ENCODE data around the gene TMEM198.
A peak's percentile ranks its signal among the peaks of the same experiment; 100 is the strongest.

GRCh38 chr2:219495531-219496122 is 48.2 kb upstream of the TMEM198 start:
- TF ChIP-seq CTCF (IDR thresholded peaks at IDR 0.05) = peak in 3 of 4 donors; percentile 43 to 53 (median 53)
- TF ChIP-seq POLR2A (IDR thresholded peaks at IDR 0.05) = no peak

All from right lobe of liver (tissue), 4 donors.